Smooth muscle cell (in vitro differentiated cells): Measurements from ENCODE around the gene CBX8. TPM values are rescaled to one million over a fixed set of nuclear protein-coding genes. Genes with fewer than 3 reads are reported as not detected.

ENCODE experiments used
- DNase-seq: peaks from one replicate; lab custom pipeline; 2025; ENCODE audit not compliant: unreplicated experiment; lab: John Stamatoyannopoulos, UW
- H2AFZ ChIP-seq: fragments of 200-600 bp; sonication (generic); 2 replicates; pipeline ENCODE4 v1.6.0; 2016; ENCODE audit warnings: antibody characterized with exemption, low read depth, mild to moderate bottlenecking
- H3F3A ChIP-seq: fragments of 200-600 bp; sonication (generic); 2 replicates; pipeline ENCODE4 v1.6.0; 2017; ENCODE audit warnings: antibody characterized with exemption, low read depth
- H3K27ac ChIP-seq: fragments of 200-600 bp; sonication (generic); 2 replicates; pipeline ENCODE4 v1.5.1; 2016; ENCODE audit warnings: low read depth, mild to moderate bottlenecking
- H3K27me3 ChIP-seq: fragments of 200-600 bp; sonication (generic); 2 replicates; pipeline ENCODE4 v1.6.1; 2016; ENCODE audit warnings: low read depth, mild to moderate bottlenecking
- H3K36me3 ChIP-seq: fragments of 200-600 bp; sonication (generic); 2 replicates; pipeline ENCODE4 v1.5.1; 2016; ENCODE audit warnings: low read depth
- H3K4me1 ChIP-seq: fragments of 200-600 bp; sonication (generic); 2 replicates; pipeline ENCODE4 v1.5.1; 2016; ENCODE audit warnings: low read depth
- H3K4me2 ChIP-seq: fragments of 200-600 bp; sonication (generic); 2 replicates; pipeline ENCODE4 v1.6.0; 2016; ENCODE audit warnings: mild to moderate bottlenecking
- H3K4me3 ChIP-seq: fragments of 200-600 bp; sonication (generic); 2 replicates; pipeline ENCODE4 v1.5.1; 2016; ENCODE audit warnings: mild to moderate bottlenecking
- H3K79me2 ChIP-seq: fragments of 200-600 bp; sonication (generic); 2 replicates; pipeline ENCODE4 v1.6.0; 2016; ENCODE audit warnings: low read depth, mild to moderate bottlenecking
- H3K9ac ChIP-seq: fragments of 200-600 bp; sonication (generic); 2 replicates; pipeline ENCODE4 v1.6.0; 2016; ENCODE audit warnings: low read depth
- H3K9me3 ChIP-seq: fragments of 200-600 bp; sonication (generic); replicated peaks from 2 replicates; pipeline ENCODE4 v1.5.1; 2016; ENCODE audit warnings: low read depth
- H4K20me1 ChIP-seq: fragments of 200-600 bp; sonication (generic); 2 replicates; pipeline ENCODE4 v1.6.0; 2016; ENCODE audit warnings: low read depth
- WGBS: methylation state at CpG from one replicate; pipeline ENCODE4 v1.1.7; 2016; ENCODE audit warnings: low lambda C conversion rate; 5-methylcytosine and 5-hydroxymethylcytosine counted together
- polyA plus RNA-seq: library from polyadenylated mRNA; unstranded; fragments of >200 nt; fragmentation: Nextera tagmentation; extraction: Ambion mirVana; gene quantifications from 2 replicates; pipeline ENCODE4 v1.2.1, GENCODE V29; 2016
- total RNA-seq: library from RNA; depleted of rRNA; stranded (reverse); fragments of >200 nt; gene quantifications from 2 replicates; pipeline ENCODE4 v1.2.3, GENCODE V29; 2014
- TF ChIP-seq, protein P1 (sequence below): fragments of 200-600 bp; sonication (generic); IDR thresholded peaks from 2 replicates; pipeline ENCODE4 v1.5.1; 2017; ENCODE audit warnings: borderline replicate concordance, mild to moderate bottlenecking, antibody characterized with exemption; ENCODE audit not compliant: insufficient read depth, poor library complexity, severe bottlenecking

CBX8 gene
- total and polyA plus RNA-seq, 2 experiments from 2014 or later, result 2.6 to 4.3 TPM

DNA sequence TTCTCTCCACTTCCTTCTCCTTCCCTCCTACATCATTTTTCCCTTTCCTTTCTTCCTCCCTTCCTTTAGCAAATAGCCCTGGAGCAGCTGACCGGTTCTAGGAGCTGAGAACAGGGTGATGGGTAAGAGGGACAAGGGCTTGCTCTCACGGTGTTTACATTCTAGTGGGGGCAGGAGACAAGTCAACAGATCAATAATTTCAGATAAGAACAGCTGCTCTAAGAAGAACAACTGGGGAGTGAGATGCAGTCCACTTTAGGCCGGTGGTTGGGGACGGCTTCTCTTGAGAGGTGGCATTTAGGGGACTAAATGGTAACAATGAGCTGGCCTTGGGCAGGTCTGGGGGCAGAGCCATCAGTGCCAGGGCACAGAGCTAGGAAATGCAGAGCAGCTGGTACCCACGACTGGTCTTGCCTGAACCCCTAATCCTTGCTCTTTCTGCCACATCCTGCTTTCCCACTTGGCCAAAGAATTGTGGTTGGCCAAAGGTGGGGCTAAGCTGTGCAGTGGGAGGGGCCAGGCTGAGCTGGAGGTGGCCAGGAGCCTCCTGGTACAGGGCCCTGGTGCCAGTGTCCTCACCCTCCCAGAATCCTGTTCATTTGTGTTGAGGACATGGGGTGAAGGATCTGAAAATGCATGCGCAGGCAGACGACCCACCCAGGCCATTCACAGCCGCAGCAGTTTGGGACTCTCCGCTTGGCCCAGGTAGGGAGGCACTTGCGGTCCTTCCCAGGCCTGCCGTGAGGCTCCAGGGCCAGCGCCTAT, 24.6 kb upstream of the CBX8 start:
- no peaks in the 10 kb centered on the region for H3K79me2 ChIP-seq
- DNase-seq, result no peak
- no peak overlapping the region for H3K4me2 ChIP-seq
- TF ChIP-seq, protein P1, sequence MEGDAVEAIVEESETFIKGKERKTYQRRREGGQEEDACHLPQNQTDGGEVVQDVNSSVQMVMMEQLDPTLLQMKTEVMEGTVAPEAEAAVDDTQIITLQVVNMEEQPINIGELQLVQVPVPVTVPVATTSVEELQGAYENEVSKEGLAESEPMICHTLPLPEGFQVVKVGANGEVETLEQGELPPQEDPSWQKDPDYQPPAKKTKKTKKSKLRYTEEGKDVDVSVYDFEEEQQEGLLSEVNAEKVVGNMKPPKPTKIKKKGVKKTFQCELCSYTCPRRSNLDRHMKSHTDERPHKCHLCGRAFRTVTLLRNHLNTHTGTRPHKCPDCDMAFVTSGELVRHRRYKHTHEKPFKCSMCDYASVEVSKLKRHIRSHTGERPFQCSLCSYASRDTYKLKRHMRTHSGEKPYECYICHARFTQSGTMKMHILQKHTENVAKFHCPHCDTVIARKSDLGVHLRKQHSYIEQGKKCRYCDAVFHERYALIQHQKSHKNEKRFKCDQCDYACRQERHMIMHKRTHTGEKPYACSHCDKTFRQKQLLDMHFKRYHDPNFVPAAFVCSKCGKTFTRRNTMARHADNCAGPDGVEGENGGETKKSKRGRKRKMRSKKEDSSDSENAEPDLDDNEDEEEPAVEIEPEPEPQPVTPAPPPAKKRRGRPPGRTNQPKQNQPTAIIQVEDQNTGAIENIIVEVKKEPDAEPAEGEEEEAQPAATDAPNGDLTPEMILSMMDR, result no peak
- H3K4me3 ChIP-seq, result no peak overlapping the region
- H3K9ac ChIP-seq, result no peak overlapping the region
- H3K27me3 ChIP-seq, result peaks cover 61% of the 10 kb centered on the region
- no peaks in the 10 kb centered on the region for H3F3A ChIP-seq
- WGBS, result 90% methylated on average over 12 of the region's 12 CpGs
- H3K27ac ChIP-seq, result no peak overlapping the region
- H2AFZ ChIP-seq, result no peak overlapping the region
- H4K20me1 ChIP-seq, result no peaks in the 10 kb centered on the region
- no peaks in the 10 kb centered on the region for H3K4me1 ChIP-seq
- H3K36me3 ChIP-seq, result no peaks in the 10 kb centered on the region
- H3K9me3 ChIP-seq, result no peaks in the 10 kb centered on the region

DNA sequence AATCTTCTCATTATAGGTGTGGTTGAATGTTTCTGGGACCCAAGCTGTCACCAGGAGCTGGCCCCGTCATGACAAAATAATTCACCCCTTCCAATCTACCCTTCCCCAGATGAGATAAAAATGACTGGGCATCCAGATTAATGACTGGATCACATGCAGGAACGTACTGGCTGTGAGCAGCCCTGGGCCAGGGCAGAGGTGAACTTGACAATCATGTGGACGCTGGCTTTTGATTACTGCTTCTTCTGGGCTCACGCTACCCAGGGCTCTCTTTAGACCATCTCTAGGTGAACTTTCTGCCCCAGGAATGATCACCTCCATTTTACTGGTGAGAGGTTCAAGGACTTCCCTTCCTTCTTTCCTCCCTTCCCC, 24.1 kb upstream of the CBX8 start:
- peaks cover 66% of the 10 kb centered on the region for H3K27me3 ChIP-seq
- H3K27ac ChIP-seq, result no peak overlapping the region
- H4K20me1 ChIP-seq, result no peaks in the 10 kb centered on the region
- no peaks in the 10 kb centered on the region for H3K9me3 ChIP-seq
- no peak overlapping the region for H3K4me3 ChIP-seq
- H3K9ac ChIP-seq, result no peak overlapping the region
- H3F3A ChIP-seq, result no peaks in the 10 kb centered on the region
- no peak overlapping the region for H2AFZ ChIP-seq
- no peak overlapping the region for H3K4me2 ChIP-seq
- WGBS, result 88% methylated on average over 4 of the region's 4 CpGs
- no peak for DNase-seq
- no peaks in the 10 kb centered on the region for H3K36me3 ChIP-seq
- TF ChIP-seq, protein P1, result no peak
- H3K4me1 ChIP-seq, result no peaks in the 10 kb centered on the region
- no peaks in the 10 kb centered on the region for H3K79me2 ChIP-seq

DNA sequence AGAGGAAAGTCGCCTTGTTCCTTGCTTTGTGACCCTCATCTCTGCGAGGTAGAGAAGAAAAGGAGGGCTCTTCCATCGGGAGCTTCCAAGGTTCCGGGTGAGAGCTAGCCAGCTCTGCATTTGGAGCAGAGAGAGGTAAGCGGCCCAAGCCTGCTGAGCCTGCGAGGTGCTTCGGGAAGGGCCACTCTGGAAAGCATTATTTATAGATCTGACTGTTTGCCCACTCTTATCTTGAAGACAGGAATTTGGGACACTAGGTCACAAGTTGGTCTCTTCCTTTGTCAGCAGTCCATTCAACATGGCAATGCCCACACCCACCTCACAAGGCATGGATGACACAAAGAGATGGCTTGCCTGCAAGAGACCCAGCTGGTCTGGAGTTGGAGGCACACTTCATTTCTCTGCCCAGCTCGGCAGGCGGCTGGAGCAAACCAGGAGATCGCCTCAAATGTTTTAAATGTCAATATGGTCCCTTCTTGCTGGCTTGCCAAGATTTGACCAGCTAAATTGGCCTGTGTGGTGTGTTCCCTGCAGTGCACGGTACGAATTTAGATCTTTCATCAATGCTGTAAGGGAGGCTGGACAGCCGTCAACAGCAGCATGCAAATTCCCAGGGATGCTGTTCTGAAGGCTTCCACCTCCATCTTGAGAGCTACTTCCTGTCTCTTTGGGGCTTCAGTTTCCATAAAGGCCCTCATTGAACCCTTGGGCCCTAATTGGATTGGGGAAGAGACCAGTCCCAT, 22.8 kb upstream of the CBX8 start:
- Histone ChIP-seq H3K27ac (no peak overlapping the region), H3K9ac (no peak overlapping the region), H3K9me3 (no peaks in the 10 kb centered on the region), H3K79me2 (no peaks in the 10 kb centered on the region), H3F3A (no peaks in the 10 kb centered on the region), H2AFZ (no peak overlapping the region), H3K4me2 (no peak overlapping the region), H3K4me1 (peaks cover 9% of the 10 kb centered on the region), H4K20me1 (no peaks in the 10 kb centered on the region), H3K36me3 (no peaks in the 10 kb centered on the region), H3K27me3 (peaks cover 75% of the 10 kb centered on the region), H3K4me3 (no peak overlapping the region)
- 88% methylated on average over 13 of the region's 13 CpGs for WGBS
- no peak for DNase-seq
- TF ChIP-seq, protein P1, result no peak

DNA sequence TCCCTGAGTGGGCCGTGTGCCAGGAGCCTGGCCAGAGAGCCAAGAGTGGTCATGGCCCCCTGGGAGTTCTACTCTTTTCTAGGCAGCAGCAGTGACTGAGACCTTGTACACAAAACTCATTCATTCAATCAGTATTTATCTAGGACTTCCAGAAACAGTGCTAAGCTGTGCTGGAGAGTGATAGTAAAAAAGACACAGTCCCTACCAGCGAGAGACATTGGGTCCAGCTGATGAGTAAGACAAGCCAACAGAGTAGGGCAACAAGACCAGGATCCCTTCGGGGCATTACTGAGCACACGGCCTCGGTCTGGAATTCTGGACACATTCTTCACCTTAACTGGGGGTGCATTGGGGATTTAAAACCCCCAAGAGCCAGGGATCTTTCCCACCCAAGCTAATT, 22.2 kb upstream of the CBX8 start:
- Histone ChIP-seq H3K4me2 (no peak overlapping the region), H3K4me3 (no peak overlapping the region), H3K36me3 (no peaks in the 10 kb centered on the region), H4K20me1 (no peaks in the 10 kb centered on the region), H3F3A (no peaks in the 10 kb centered on the region), H2AFZ (no peak overlapping the region), H3K9me3 (no peaks in the 10 kb centered on the region), H3K79me2 (no peaks in the 10 kb centered on the region), H3K9ac (no peak overlapping the region), H3K27ac (no peak overlapping the region), H3K27me3 (peaks cover 81% of the 10 kb centered on the region), H3K4me1 (peaks cover 14% of the 10 kb centered on the region)
- WGBS, result 71% methylated on average over 5 of the region's 5 CpGs
- TF ChIP-seq, protein P1, result no peak
- DNase-seq, result no peak
